Suprapubic skin (tissue), 4 donors: Measurements from ENCODE around the gene RRP1B. TPM values are rescaled to one million over a fixed set of nuclear protein-coding genes. Genes with fewer than 3 reads are reported as not detected.
A peak's percentile ranks its signal among the peaks of the same experiment; 100 is the strongest.
"Not testable (repeated sequence)": the region's sequence is repeated elsewhere in the genome, so short reads cannot be mapped to it uniquely, and the experiment has no call there.

ENCODE experiments used
- DNase-seq, 2 donors: peaks; one replicate each; pipeline ENCODE4 v3.0.0-alpha.2; 2019; ENCODE audit warnings: low spot score in 2 of 2
- H3K27ac ChIP-seq: fragments of 200-600 bp; sonication (generic); one replicate; pipeline ENCODE4 v1.5.1; 2019
- H3K27me3 ChIP-seq: fragments of 200-600 bp; sonication (generic); one replicate; pipeline ENCODE4 v1.5.1; 2019
- H3K36me3 ChIP-seq: fragments of 200-600 bp; sonication (generic); one replicate; pipeline ENCODE4 v1.5.1; 2019
- H3K4me1 ChIP-seq: fragments of 200-600 bp; sonication (generic); one replicate; pipeline ENCODE4 v1.5.1; 2019
- H3K4me3 ChIP-seq: fragments of 200-600 bp; sonication (generic); one replicate; pipeline ENCODE4 v1.5.1; 2019; ENCODE audit warnings: mild to moderate bottlenecking
- H3K9me3 ChIP-seq: fragments of 200-600 bp; sonication (generic); one replicate; pipeline ENCODE4 v1.5.1; 2019
- CTCF ChIP-seq, 2 donors: fragments of 200-600 bp in 1 of 2; fragments of 450-650 bp in 1 of 2; sonication (generic) in 1 of 2; IDR thresholded peaks; one replicate each; pipeline ENCODE4 v1.5.1; 2016 to 2019; ENCODE audit warnings: antibody characterized with exemption in 2 of 2, mild to moderate bottlenecking in 1 of 2, moderate library complexity in 1 of 2
- EP300 ChIP-seq: sonication (generic); formaldehyde crosslinking; IDR thresholded peaks from one replicate; pipeline ENCODE4 v1.6.1; 2017; ENCODE audit warnings: antibody characterized with exemption
- POLR2A ChIP-seq, 2 donors: fragments of 450-650 bp; IDR thresholded peaks; one replicate each; pipeline ENCODE4 v1.6.1; 2017; ENCODE audit warnings: antibody characterized with exemption in 2 of 2, mild to moderate bottlenecking in 2 of 2, moderate library complexity in 2 of 2
- POLR2AphosphoS5 ChIP-seq, 3 donors: sonication (generic); formaldehyde crosslinking; IDR thresholded peaks; one replicate each; pipeline ENCODE4 v1.6.1; 2017; ENCODE audit warnings: antibody characterized with exemption in 3 of 3
- WGBS: methylation state at CpG from one replicate; pipeline ENCODE4 v1.1.5; 2018; 5-methylcytosine and 5-hydroxymethylcytosine counted together
- total RNA-seq, 4 donors: library from RNA; depleted of rRNA; stranded (reverse); fragments of >200 nt; gene quantifications; one replicate each; pipeline ENCODE4 v1.1.0, GENCODE V29; 2016

RRP1B gene
- total RNA-seq, 4 donors from 2014 or later, result 19.1 to 25.1 (median 23.3) TPM

DNA sequence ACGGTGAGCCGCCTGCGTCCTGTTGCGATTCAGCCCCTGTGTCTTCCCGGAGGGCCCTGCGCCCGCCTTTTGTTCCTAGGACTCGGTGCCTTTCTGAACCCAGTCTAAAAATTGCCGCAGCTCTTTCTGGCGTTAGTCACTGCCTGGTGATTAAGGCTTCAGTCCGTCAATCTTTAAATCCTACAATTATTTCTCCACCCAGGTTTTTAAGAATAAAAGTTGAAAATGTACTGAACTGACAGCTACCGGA, 43.4 kb downstream of the RRP1B start:
- TF ChIP-seq POLR2A (IDR thresholded peaks at IDR 0.05) (no peak), POLR2AphosphoS5 (IDR thresholded peaks at IDR 0.05) (no peak), CTCF (IDR thresholded peaks at IDR 0.05) (no peak), EP300 (no peak)
- Histone ChIP-seq H3K36me3 (no peaks in the 10 kb centered on the region), H3K9me3 (no peaks in the 10 kb centered on the region), H3K27me3 (no peaks in the 10 kb centered on the region), H3K4me1 (peaks cover 16% of the 10 kb centered on the region), H3K4me3 (no peak overlapping the region), H3K27ac (no peak overlapping the region)
- DNase-seq, result no peak
- 51% methylated on average over 11 of the region's 12 CpGs for WGBS

GRCh38 chr21:43703035-43703880, 43.9 kb downstream of the RRP1B start:
- peaks cover 16% of the 10 kb centered on the region for H3K4me1 ChIP-seq
- H3K9me3 ChIP-seq, result no peaks in the 10 kb centered on the region
- no peak overlapping the region for H3K4me3 ChIP-seq
- peak overlapping the region; percentile 44 for H3K27ac ChIP-seq
- no peaks in the 10 kb centered on the region for H3K36me3 ChIP-seq
- no peak for DNase-seq
- no peaks in the 10 kb centered on the region for H3K27me3 ChIP-seq
- 30% methylated on average over 22 of the region's 29 CpGs for WGBS
- no peak for TF ChIP-seq POLR2A (IDR thresholded peaks at IDR 0.05)
- no peak for TF ChIP-seq EP300
- TF ChIP-seq POLR2AphosphoS5 (IDR thresholded peaks at IDR 0.05), result no peak
- TF ChIP-seq CTCF (IDR thresholded peaks at IDR 0.05), result no peak

GRCh38 chr21:43707462-43707861, 48.1 kb downstream of the RRP1B start:
- DNase-seq, result no peak
- Histone ChIP-seq H3K36me3 (no peaks in the 10 kb centered on the region), H3K9me3 (no peaks in the 10 kb centered on the region), H3K4me3 (no peak overlapping the region), H3K4me1 (peaks cover 24% of the 10 kb centered on the region), H3K27ac (no peak overlapping the region), H3K27me3 (no peaks in the 10 kb centered on the region)
- TF ChIP-seq POLR2AphosphoS5 (IDR thresholded peaks at IDR 0.05), result no peak
- TF ChIP-seq CTCF (IDR thresholded peaks at IDR 0.05), result no peak
- TF ChIP-seq POLR2A (IDR thresholded peaks at IDR 0.05), result no peak
- no peak for TF ChIP-seq EP300
- 92% methylated on average over 9 of the region's 9 CpGs for WGBS

DNA sequence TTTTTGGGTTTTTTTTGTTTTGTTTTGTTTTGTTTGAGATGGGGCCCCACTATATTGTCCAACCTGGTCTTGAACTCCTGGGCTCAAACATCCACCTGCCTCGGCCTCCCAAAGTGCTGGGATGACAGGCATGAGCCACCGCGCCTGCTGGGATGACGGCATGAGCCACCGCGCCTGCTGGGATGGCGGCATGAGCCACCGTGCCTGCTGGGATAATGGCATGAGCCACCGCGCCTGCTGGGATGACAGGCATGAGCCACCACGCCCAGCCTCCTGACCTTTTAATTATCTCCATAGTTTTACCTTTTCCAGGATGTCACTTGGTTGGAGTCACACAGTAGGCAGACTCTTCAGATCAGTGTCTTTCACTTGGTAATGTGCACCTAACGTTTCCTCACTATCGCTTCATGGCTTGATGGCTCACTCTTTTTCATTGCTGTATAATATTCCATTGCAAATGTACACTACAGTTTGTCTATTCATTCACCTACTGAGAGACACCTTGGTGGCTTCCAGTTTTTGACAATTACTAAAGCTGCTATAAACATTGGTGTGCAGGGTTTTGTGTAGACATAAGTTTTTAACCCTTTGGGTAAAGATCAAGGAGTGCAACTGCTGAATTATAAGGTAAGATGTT, 49.5 kb downstream of the RRP1B start:
- Histone ChIP-seq H3K27me3 (no peaks in the 10 kb centered on the region), H3K4me3 (no peak overlapping the region), H3K27ac (no peak overlapping the region), H3K9me3 (no peaks in the 10 kb centered on the region), H3K4me1 (peaks cover 14% of the 10 kb centered on the region), H3K36me3 (no peaks in the 10 kb centered on the region)
- DNase-seq, result no peak
- 90% methylated on average over 13 of the region's 13 CpGs for WGBS
- TF ChIP-seq POLR2A (IDR thresholded peaks at IDR 0.05), result no peak
- TF ChIP-seq CTCF (IDR thresholded peaks at IDR 0.05), result no peak
- no peak for TF ChIP-seq EP300

- DNase-seq, result no peak
- Histone ChIP-seq H3K4me3 (no peak overlapping the region), H3K27me3 (no peaks in the 10 kb centered on the region), H3K36me3 (no peaks in the 10 kb centered on the region), H3K27ac (peak overlapping the region; percentile 49), H3K9me3 (no peaks in the 10 kb centered on the region), H3K4me1 (peaks cover 13% of the 10 kb centered on the region)
- no peak for TF ChIP-seq POLR2A (IDR thresholded peaks at IDR 0.05)
- no peak for TF ChIP-seq CTCF (IDR thresholded peaks at IDR 0.05)
- TF ChIP-seq EP300, result no peak
- TF ChIP-seq POLR2AphosphoS5 (IDR thresholded peaks at IDR 0.05), result no peak
- WGBS, result 48% methylated on average over 13 of the region's 13 CpGs
Measured at GRCh38 chr21:43712268-43712942, 53.0 kb downstream of the RRP1B start.

GRCh38 chr21:43713123-43713522, 53.8 kb downstream of the RRP1B start:
- peak overlapping the region; percentile 49 for H3K27ac ChIP-seq
- H3K27me3 ChIP-seq, H3K9me3 ChIP-seq, H3K36me3 ChIP-seq, H3K4me3 ChIP-seq, DNase-seq: not testable (repeated sequence)
- WGBS, result 77% methylated on average over 6 of the region's 6 CpGs
- peaks cover 14% of the 10 kb centered on the region for H3K4me1 ChIP-seq
